SK-N-SH (cell line): ENCODE results near the gene MCUB. TPM values are rescaled to one million over a fixed set of nuclear protein-coding genes. Genes with fewer than 3 reads are reported as not detected.

Experiments used
- CTCF ChIA-PET: fragments of 300-600, 350-600 bp; formaldehyde crosslinking; extraction: SDS; loops from one replicate; lab custom pipeline; 2021; lab: Yijun Ruan, JAX
- POLR2A ChIA-PET: fragments of 350-600 bp; sonication (Branson Sonifier 250); formaldehyde crosslinking; extraction: SDS; loops from one replicate; lab custom pipeline; 2020; ENCODE audit warnings: antibody characterized with exemption, inconsistent platforms; lab: Yijun Ruan, JAX
- DNase-seq: peaks from one replicate; pipeline ENCODE4 v3.0.0; 2012
- H2AFZ ChIP-seq: fragments of 200-600 bp; sonication (generic); 2 replicates; pipeline ENCODE4 v1.8.1; 2016; ENCODE audit warnings: antibody characterized with exemption, mild to moderate bottlenecking, low read depth
- H3F3A ChIP-seq: fragments of 200-600 bp; sonication (generic); replicated peaks from 2 replicates; pipeline ENCODE3; 2016; ENCODE audit warnings: antibody characterized with exemption, mild to moderate bottlenecking; ENCODE audit not compliant: insufficient read depth
- H3K27ac ChIP-seq, 2 experiments: fragments of 200-500 bp in 1 of 2; fragments of 200-600 bp in 1 of 2; sonication (Bioruptor generic) in 1 of 2; sonication (generic), shearing (Covaris generic) in 1 of 2; 2 replicates each; pipeline versions ENCODE4 v1.5.1 to v1.6.1; 2014 to 2016; ENCODE audit warnings: low read depth in 2 of 2, inconsistent platforms in 1 of 2, low read length in 1 of 2, mild to moderate bottlenecking in 1 of 2, mixed read lengths in 1 of 2
- H3K27me3 ChIP-seq: fragments of 200-600 bp; sonication (generic), shearing (Covaris generic); 2 replicates; pipeline ENCODE4 v1.6.1; 2016; ENCODE audit warnings: mixed run types; ENCODE audit not compliant: insufficient read depth
- H3K36me3 ChIP-seq, 2 experiments: fragments of 200-500 bp in 1 of 2; fragments of 200-600 bp in 1 of 2; sonication (Bioruptor generic) in 1 of 2; sonication (generic) in 1 of 2; replicated peaks in 1 of 2; 2 replicates each; pipeline versions ENCODE3 to v1.5.1; 2014 to 2016; ENCODE audit warnings: low read length in 1 of 2, mild to moderate bottlenecking in 1 of 2; ENCODE audit not compliant: insufficient read depth in 2 of 2, control insufficient read depth in 1 of 2
- H3K4me1 ChIP-seq, 2 experiments: fragments of 200-500 bp in 1 of 2; fragments of 200-600 bp in 1 of 2; sonication (Bioruptor generic) in 1 of 2; sonication (generic), shearing (Covaris generic) in 1 of 2; 2 replicates each; pipeline versions ENCODE4 v1.5.1 to v1.6.1; 2014 to 2016; ENCODE audit warnings: low read depth in 1 of 2, low read length in 1 of 2, mixed run types in 1 of 2; ENCODE audit not compliant: insufficient read depth in 2 of 2, control insufficient read depth in 1 of 2
- H3K4me2 ChIP-seq: fragments of 200-600 bp; sonication (generic), shearing (Covaris generic); 2 replicates; pipeline ENCODE4 v1.6.1; 2017; ENCODE audit warnings: mixed run types
- H3K4me3 ChIP-seq, 2 experiments: fragments of 200-500 bp in 1 of 2; fragments of 200-600 bp in 1 of 2; sonication (Bioruptor generic) in 1 of 2; sonication (generic), shearing (Covaris generic) in 1 of 2; 2 replicates each; pipeline versions ENCODE4 v1.5.1 to v1.8.1; 2014 to 2016; ENCODE audit warnings: low read depth in 2 of 2, inconsistent platforms in 1 of 2, low read length in 1 of 2, mild to moderate bottlenecking in 1 of 2, mixed read lengths in 1 of 2, moderate library complexity in 1 of 2
- H3K79me2 ChIP-seq: fragments of 200-600 bp; sonication (generic); 2 replicates; pipeline ENCODE4 v1.8.1; 2017; ENCODE audit warnings: mild to moderate bottlenecking; ENCODE audit not compliant: insufficient read depth
- H3K9ac ChIP-seq: fragments of 200-600 bp; sonication (generic); 2 replicates; pipeline ENCODE4 v1.6.1; 2017; ENCODE audit warnings: mixed run types
- H3K9me2 ChIP-seq: fragments of 200-600 bp; sonication (generic); 2 replicates; pipeline ENCODE4 v1.6.1; 2017; ENCODE audit warnings: mixed run types
- H3K9me3 ChIP-seq: fragments of 200-600 bp; sonication (generic); 2 replicates; pipeline ENCODE4 v1.6.1; 2017; ENCODE audit warnings: mixed run types, mild to moderate bottlenecking, moderate library complexity
- H4K20me1 ChIP-seq: fragments of 200-600 bp; sonication (generic); 2 replicates; pipeline ENCODE4 v1.6.1; 2017; ENCODE audit warnings: mild to moderate bottlenecking, mixed run types; ENCODE audit not compliant: insufficient read depth
- GABPA ChIP-seq: IDR thresholded peaks from 2 replicates; pipeline ENCODE4 v1.4.0; 2012; ENCODE audit warnings: low read depth, mild to moderate bottlenecking
- MEF2A ChIP-seq: IDR thresholded peaks from 2 replicates; pipeline ENCODE4 v1.4.0; 2012; ENCODE audit warnings: low read depth, borderline replicate concordance
- RAD21 ChIP-seq: IDR thresholded peaks from 2 replicates; pipeline ENCODE4 v1.6.1; 2012; ENCODE audit warnings: mild to moderate bottlenecking, low read length
- RCOR1 ChIP-seq: fragments of 150-350 bp; IDR thresholded peaks from 2 replicates; pipeline ENCODE4 v1.6.1; 2017; ENCODE audit warnings: antibody characterized with exemption, low read length
- SMC3 ChIP-seq: IDR thresholded peaks from 2 replicates; pipeline ENCODE4 v1.6.1; 2012; ENCODE audit warnings: low read depth, low read length, improper control_type of control experiment
- WGBS: methylation state at CpG from one replicate; pipeline ENCODE4 v1.1.6; 2017; ENCODE audit warnings: low lambda C conversion rate; 5-methylcytosine and 5-hydroxymethylcytosine counted together
- polyA plus RNA-seq, 3 experiments: library from polyadenylated mRNA; depleted of rRNA; stranded (reverse); fragments of >200 nt; gene quantifications; 2 replicates each; pipeline ENCODE4 v1.2.3, GENCODE V29; 2012
- TF ChIP-seq, protein P1 (sequence below): IDR thresholded peaks from 2 replicates; pipeline ENCODE4 v1.6.1; 2012; ENCODE audit warnings: mild to moderate bottlenecking, low read depth, low read length, moderate library complexity
- TF ChIP-seq, protein P2 (sequence below): IDR thresholded peaks from 2 replicates; pipeline ENCODE4; 2012

MCUB gene
- polyA plus RNA-seq, 1 of the 3 experiments (the other 2 are of a cell fraction): 39.3 TPM

GRCh38 chr4:109552237-109552636 lies 7.8 kb upstream of the MCUB start:
- Histone ChIP-seq H3K4me3 (no peak overlapping the region), H3K79me2 (no peaks in the 10 kb centered on the region), H3K9me2 (no peaks in the 10 kb centered on the region), H3K27ac (no peak overlapping the region), H3F3A (peaks cover 3% of the 10 kb centered on the region), H3K27me3 (no peaks in the 10 kb centered on the region), H3K36me3 (peaks cover 0 to 6% of the 10 kb centered on the region in 2 experiments), H4K20me1 (no peaks in the 10 kb centered on the region), H3K9me3 (no peaks in the 10 kb centered on the region), H3K4me2 (no peak overlapping the region), H2AFZ (no peak overlapping the region), H3K4me1 (no peaks in the 10 kb centered on the region; a peak in 1 of 4 replicates), H3K9ac (no peak overlapping the region)
- DNase-seq: no peak
- 92% methylated on average over 6 of the region's 6 CpGs for WGBS
- no peak for TF ChIP-seq RAD21
- TF ChIP-seq SMC3: no peak
- no peak for TF ChIP-seq RCOR1
- TF ChIP-seq GABPA: no peak
- TF ChIP-seq, protein P1, sequence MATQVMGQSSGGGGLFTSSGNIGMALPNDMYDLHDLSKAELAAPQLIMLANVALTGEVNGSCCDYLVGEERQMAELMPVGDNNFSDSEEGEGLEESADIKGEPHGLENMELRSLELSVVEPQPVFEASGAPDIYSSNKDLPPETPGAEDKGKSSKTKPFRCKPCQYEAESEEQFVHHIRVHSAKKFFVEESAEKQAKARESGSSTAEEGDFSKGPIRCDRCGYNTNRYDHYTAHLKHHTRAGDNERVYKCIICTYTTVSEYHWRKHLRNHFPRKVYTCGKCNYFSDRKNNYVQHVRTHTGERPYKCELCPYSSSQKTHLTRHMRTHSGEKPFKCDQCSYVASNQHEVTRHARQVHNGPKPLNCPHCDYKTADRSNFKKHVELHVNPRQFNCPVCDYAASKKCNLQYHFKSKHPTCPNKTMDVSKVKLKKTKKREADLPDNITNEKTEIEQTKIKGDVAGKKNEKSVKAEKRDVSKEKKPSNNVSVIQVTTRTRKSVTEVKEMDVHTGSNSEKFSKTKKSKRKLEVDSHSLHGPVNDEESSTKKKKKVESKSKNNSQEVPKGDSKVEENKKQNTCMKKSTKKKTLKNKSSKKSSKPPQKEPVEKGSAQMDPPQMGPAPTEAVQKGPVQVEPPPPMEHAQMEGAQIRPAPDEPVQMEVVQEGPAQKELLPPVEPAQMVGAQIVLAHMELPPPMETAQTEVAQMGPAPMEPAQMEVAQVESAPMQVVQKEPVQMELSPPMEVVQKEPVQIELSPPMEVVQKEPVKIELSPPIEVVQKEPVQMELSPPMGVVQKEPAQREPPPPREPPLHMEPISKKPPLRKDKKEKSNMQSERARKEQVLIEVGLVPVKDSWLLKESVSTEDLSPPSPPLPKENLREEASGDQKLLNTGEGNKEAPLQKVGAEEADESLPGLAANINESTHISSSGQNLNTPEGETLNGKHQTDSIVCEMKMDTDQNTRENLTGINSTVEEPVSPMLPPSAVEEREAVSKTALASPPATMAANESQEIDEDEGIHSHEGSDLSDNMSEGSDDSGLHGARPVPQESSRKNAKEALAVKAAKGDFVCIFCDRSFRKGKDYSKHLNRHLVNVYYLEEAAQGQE: no peak
- ChIA-PET POLR2A (no interaction called here), CTCF (interaction anchor here (0.7 to 1.0 kb wide), 2 partner anchors 13 to 131 kb away, joined by 3 read pairs; no protein-coding TSS in a partner anchor)

DNA sequence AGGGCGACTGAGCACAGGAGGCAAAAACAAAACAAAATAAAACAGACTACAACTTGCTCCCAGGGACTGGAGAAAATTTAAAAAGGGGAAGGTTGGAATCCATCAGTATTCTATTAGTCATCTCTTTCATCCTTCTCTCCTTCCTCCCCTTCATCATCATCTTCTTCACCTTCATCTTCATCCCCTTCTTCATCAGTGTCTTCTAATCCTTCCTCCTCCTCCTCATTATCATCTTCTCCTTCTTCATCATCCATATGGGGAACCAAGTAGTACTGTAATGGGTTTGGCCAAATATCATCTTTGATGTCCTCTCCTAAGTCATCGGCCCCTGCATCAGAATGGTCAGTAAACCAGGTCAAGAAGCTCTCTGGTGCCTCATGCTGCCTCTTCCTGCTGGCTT lies 6.9 kb upstream of the MCUB start:
- no peaks in the 10 kb centered on the region for H3K79me2 ChIP-seq
- no peaks in the 10 kb centered on the region for H3K9me3 ChIP-seq
- H3K4me3 ChIP-seq: no peak overlapping the region
- no peak for TF ChIP-seq MEF2A
- TF ChIP-seq, protein P2, sequence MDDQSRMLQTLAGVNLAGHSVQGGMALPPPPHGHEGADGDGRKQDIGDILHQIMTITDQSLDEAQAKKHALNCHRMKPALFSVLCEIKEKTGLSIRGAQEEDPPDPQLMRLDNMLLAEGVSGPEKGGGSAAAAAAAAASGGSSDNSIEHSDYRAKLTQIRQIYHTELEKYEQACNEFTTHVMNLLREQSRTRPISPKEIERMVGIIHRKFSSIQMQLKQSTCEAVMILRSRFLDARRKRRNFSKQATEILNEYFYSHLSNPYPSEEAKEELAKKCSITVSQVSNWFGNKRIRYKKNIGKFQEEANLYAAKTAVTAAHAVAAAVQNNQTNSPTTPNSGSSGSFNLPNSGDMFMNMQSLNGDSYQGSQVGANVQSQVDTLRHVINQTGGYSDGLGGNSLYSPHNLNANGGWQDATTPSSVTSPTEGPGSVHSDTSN: no peak
- TF ChIP-seq, all 33 proteins: peak for 0
- no peak overlapping the region for H2AFZ ChIP-seq
- no peak for DNase-seq
- no peak overlapping the region for H3K9ac ChIP-seq
- H3K36me3 ChIP-seq: peaks cover 0 to 6% of the 10 kb centered on the region in 2 experiments
- WGBS: 100% methylated on average over 2 of the region's 2 CpGs
- ChIA-PET POLR2A (no interaction called here), CTCF (interaction anchor here (1.0 kb wide), 1 partner anchor 130 kb away, joined by 3 read pairs; no protein-coding TSS in a partner anchor)
- no peaks in the 10 kb centered on the region; a peak in 1 of 4 replicates for H3K4me1 ChIP-seq
- H3K27me3 ChIP-seq: no peaks in the 10 kb centered on the region
- no peaks in the 10 kb centered on the region for H3K9me2 ChIP-seq
- H3F3A ChIP-seq: no peaks in the 10 kb centered on the region
- no peak overlapping the region for H3K4me2 ChIP-seq
- no peaks in the 10 kb centered on the region for H4K20me1 ChIP-seq
- H3K27ac ChIP-seq: no peak overlapping the region
